Stimulated activated naive CD4-positive, alpha-beta T cell treated with Interleukin-2 at 50 U/mL for 16 hours (primary cell): ENCODE measurements around the gene ATXN7L1.
"Not testable (repeated sequence)": the region's sequence is repeated elsewhere in the genome, so short reads cannot be mapped to it uniquely, and the experiment has no call there.

Experiments
- DNase-seq: peaks from one replicate; lab custom pipeline; 2025; lab: John Stamatoyannopoulos, UW

Gene ATXN7L1

DNA sequence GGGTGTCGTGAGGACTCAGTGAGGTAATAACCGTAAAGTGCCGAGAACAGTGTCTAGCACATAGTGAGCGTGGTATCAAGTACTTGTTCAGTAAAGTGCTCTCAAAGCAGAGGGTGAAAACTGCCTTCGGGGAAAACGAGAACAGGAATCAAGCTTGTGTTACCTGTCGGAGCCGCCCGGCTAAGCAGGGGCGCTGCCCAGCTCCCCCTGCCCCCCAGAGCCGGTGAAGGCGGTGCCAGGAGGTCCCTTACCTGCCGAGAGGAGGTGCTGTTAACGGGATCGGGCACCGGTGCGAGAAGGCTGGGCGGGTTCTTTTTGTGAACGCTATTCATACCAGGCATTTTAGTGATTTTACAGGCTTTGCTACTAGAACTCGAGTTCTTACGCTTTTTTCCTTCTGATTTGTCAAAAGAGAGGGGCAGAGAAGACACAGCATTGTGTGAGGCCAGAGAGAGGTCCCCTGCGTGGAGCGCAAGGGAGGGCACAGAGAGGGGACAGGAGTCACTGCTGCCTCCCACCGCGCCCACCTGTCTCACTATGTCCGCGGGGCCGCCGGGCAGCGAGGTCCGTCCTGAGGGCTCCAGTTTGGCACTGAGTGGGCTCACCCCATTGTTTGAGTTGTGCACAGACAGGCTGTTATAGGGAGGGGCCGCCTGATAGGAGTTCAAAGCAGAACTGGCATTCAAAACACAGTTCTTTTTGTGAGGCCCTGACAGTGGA, 262.6 kb downstream of the ATXN7L1 start:
- no peak for DNase-seq

DNA sequence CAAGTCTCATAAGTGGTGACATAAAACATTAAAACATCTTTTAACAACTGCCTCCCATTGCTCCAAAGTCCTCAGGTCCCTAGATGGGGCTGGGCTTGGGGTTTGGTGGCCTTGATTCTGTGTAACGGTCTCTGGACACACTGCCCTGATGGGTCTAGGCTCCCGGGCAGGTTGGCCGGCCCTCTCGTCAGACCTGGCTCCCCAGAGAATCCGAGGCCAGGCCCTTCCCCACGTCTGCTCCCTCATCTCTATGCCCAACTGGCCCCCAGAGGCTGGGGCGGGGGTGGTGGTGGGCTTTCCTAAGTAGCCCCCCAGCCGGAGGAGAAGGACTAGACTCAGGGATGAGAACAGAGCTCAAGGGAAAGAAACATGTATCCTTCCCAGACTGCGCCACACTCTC, 263.6 kb downstream of the ATXN7L1 start:
- no peak for DNase-seq

DNA sequence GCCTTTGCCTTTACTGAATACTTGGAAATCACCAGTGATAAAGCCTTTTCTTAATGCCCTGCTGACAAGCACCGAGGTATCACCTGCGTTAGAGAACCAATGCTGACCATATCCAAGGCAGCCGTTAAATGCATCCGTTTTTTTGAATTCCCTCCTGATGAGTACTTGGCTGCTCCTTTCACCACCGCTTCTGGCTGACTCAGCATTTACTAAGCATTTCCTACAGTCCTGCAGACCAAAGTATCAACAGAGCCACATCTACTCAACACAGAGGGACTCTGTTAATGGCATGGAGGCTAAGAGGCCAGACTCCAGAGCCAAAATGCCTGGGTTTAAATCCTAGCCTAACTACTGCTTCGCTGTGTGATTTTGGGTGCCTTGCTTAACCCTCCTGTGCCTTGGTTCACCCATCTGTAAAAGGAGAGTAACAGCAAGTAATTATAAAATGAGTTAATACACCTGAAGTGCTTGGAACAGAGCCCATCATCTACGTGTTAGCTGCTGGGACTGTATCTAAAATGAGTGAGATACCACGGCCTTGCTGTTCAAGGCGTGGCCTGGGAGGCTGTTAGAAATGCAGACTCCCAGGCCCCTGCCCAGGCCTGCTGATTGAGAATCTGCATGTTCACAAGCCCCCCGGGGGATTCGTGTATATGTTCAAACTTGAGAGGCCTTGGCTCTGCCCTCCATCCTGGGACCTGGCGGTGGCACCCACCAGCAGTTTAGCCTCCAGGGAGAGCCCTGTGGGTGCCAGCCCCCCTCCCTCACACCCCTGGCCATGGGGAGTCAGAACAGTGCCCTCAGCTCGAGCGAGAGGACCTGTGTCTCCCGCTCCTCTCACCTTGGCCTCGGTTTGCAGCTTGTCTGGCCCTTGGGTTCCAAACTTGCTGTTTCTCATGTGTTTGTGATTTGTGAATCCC, 264.3 kb downstream of the ATXN7L1 start:
- no peak for DNase-seq

- DNase-seq: no peak
These were observed 266.1 kb downstream of the ATXN7L1 start for GRCh38 chr7:105610165-105610930.

DNA sequence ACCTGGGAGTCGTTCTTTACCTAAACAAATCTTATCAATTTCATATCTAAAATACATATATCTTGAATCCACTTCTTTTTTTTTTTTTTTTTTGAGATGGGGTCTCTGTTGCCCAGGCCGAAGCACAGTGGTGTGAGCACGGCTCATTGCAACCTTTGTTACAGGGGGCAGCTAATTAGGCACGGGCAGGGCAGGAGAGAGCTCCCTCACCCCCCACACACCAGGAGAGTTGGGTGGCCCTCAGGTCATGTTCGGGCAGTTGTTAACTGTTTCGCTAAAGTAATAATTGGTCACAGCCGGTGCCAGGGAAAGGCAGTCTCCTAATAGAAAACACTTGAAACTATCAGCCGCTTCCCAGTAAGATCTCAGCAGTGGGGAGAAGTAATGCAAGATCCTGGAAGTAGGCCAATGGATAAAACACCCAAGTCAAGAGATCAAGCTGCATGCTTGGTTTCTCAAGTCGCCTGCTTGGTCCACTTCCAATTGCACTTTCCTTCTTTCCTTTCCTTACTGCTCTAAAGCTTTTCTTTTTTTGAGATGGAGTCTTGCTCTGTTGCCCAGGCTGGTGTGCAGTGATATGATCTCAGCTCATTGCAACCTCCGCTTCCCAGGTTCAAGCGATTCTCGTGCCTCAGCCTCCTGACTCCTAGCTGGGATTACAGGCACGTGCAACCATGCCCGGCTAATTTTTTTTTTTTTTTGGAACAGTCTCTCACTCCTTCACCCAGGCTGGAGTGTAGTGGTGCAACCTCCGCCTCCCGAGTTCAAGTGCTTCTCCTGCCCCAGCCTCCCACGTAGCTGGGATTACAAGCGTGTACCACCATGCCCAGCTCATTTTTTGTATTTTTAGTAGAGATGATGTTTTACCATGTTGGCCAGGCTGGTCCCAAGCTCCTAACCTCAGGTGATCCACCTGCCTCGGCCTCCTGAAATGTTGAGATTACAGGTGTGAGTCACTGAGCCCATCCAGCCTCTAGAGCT, 273.8 kb downstream of the ATXN7L1 start:
- no peak for DNase-seq

GRCh38 chr7:105600720-105601550, 275.5 kb downstream of the ATXN7L1 start:
- DNase-seq: no peak

GRCh38 chr7:105599551-105599950, 276.8 kb downstream of the ATXN7L1 start:
- DNase-seq: no peak

DNA sequence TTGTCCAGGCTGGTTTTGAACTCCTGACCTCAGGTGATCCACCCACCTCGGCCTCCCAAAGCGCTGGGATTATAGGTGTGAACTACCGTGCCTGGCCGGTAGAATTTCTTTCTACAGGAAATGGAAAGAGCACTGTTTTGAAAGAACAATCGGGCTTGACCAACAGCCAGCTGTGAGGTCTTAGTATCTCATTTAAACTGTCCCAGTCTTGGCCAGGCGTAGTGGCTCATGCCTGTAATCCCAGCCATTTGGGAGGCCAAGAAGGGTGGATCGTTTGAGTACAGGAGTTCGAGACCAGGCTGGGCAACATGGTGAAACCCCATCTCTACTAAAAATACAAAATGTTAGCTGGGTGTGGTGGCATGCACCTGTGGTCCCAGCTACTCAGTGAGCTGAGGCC, 277.3 kb downstream of the ATXN7L1 start:
- DNase-seq: not testable (repeated sequence)

- DNase-seq: no peak
These were observed 279.5 kb downstream of the ATXN7L1 start for GRCh38 chr7:105596866-105597265.

DNA sequence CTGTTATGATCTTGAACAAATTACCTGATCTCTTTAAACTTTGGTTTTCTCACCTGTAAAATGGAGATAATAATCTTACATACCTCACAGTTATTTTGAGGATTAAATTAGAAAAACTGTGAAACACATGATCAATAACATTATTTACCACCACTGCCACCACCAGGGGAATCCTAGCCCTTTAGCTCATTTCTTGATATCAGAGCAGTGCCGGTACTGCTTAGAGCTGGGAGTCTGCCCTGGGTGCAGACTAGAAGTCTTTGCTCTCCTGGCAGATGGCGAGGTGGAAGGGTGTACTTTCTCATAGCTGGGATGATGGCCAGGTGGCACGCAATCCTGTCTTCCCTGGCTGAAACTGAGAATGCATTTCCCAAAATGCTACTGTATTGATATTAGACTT, 282.4 kb downstream of the ATXN7L1 start:
- DNase-seq: no peak

DNA sequence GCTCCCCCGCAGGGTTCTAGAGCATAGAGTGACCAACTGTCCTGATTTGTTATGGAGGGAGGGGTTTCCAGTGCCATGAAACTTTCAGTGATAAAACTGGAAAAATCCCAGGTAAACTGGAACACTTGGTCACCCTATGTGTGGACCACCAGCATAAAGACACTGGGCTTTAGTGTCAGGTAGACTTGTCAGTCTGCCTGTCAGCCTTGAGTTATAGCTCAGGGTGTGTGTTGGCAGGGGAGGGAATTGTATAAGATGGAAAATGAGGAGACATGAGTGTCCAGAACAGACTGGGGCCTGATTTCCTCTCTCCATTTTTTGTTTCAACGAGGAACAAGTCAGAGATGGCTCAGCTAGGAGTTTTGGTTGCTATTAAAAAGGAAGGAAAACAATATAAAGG, 284.9 kb downstream of the ATXN7L1 start:
- DNase-seq: no peak

- no peak for DNase-seq
These were observed 285.6 kb downstream of the ATXN7L1 start for GRCh38 chr7:105590793-105591192.

DNA sequence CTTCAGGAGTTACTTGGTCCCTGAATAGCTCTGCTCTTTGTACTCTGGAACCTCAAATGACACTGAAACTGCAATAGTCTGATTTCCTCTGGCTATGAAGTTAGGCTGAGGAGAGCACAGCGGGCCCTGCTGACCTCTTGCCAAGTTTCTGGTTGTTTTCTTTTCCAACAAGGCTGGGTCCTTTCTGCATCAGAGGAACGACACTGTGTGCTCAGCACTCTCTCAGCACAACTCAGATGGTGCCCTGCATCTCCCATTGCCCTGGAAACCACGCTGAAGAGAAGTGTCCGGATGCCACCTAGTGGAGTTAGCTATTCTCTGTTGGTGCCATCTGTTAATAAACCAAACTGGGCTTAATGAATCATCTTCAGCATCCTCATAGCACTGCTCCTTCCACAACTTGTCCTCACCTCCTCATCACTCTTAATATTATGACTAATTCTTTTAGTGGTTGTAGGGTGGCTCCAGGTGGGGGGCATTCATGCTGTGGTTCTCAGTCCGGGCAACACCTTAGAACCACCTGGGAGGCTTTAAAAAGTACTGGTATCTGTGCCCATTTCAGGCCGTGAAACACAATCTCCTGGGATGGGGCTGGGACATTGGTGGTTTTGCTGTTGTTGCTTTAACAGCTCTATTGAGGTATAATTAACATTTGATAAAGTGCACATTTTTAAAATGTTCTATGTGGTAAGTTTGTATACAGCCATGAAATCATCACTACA, 286.9 kb downstream of the ATXN7L1 start:
- peak; percentile 30 for DNase-seq

- no peak for DNase-seq
These were observed 288.3 kb downstream of the ATXN7L1 start for GRCh38 chr7:105587909-105588635.

DNA sequence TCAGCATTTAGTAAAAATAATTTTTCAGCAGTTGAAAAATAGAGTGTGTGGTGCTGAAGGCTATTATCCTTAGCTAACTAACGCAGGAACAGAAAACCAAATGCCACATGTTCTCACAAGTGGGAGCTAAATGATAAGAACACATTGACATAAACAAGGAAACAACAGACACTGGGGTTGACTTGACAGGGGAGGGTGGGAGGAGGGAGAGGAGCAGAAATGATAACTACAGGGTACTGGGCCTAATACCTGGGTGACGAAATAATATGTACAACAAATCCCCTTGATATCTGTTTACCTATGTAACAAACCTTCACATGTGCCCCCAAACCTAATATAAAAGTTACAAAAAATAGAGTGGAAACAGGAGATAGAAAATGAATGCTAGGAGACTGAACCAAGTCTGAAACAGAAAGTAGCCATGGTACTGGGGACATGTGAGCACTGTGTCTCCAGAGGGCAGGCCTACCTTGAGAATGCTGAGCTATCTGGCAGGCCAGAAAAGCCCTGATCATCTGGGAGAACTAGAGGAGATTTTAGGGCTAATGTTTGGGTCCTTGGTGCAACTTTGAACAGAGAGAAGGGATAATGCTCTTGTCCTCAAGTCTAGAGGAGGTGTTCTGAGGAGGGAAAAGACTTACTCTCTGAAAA, 290.4 kb downstream of the ATXN7L1 start:
- DNase-seq: no peak

GRCh38 chr7:105584165-105584564, 292.2 kb downstream of the ATXN7L1 start:
- DNase-seq: no peak

- DNase-seq: no peak
These were observed 293.3 kb downstream of the ATXN7L1 start for GRCh38 chr7:105583061-105583460.

DNA sequence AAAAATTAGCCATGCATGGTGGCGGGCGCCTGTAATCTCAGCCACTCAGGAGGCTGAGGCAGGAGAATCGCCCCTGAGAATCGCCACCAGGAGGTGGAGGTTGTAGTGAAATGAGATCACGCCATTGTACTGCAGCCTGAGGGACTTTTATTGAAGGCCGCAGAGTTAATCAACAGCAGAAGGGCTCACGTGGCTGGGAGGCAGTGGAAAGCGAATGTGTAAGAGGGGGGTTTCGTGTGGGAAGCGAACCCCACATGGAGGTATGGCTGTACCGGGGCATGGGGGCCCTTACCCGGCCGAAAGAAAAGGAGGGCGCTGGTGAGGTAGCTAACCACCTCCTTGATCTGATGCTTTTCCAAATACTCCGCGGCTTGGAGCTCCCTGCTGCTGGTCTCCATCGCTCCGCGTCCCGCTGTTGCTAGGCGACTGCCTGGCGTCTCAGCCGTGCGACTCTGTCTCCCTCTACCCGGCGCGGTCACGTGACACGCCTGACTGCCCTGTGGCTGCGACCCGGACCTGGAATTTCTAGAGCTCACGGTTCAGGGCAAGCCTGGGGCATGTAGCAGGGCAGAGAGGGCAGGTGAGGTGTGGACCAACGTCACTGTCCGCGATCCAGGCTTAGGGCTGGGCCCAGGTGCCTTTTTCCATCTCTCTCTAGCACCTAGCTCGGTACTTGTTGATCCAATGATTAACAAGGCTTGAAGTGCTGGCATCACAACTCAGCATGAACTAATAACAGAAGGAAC, 295.2 kb downstream of the ATXN7L1 start, which contains the start of gene EFCAB10:
Gene EFCAB10 (minus strand): TSS at position 428 of the 746 bp plus-strand sequence. CDS start 30 bp downstream, at position 398.
- peak; percentile 18 for DNase-seq
